ENCODE data around the gene LAMB2.
A peak's percentile ranks its signal among the peaks of the same experiment; 100 is the strongest.

Gene LAMB2

DNA sequence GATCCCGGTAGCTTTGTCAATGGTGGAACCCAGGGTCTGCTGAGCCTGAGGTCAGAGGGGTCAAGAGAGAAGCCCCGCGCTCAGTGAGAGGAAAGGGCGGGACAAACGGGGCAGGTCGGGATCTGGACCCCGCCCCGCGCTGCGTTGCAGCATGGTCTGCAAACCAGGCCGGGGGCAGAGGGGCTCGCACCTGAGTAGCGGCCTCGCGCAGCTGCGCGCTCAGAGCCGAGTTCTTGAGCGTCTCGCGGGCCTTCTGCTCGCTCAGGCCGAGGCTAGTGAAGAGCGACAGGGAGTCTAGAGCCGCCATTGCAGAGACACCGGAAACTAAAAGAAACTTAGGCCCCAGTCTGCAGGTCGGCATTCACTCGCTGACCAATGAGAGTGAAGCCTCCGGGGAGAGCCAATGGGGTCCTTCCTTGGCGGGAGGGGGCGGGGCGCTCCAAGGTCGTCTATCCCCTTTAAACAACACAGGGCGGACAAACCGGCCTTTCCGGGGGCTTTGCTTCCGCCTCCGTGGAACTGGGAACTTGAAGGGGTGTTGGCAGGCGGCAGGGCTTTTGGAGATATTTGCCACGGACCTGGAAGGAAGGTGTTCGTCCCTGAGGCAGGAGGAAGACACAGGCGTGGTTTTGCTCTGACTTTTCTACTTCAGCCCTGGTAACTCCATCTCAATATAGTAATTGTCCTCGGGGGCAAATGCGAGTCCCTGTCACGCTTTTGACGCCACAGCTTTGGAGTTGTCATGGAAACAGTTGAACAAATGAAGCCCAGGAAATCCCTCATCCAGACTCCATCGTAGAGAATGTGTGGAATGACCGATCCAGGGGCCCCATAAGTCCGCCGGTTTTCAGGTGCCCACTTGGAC is 28.2 kb downstream of the LAMB2 start, which contains the start of gene QARS1:
Gene QARS1, minus strand, starts transcription at position 331 of the 865 bp plus-strand sequence. Its CDS starts 24 bp downstream, at position 307.
- peak; percentile 97 for DNase-seq (ENCODE audit: low spot score)
- no peak for TF ChIP-seq CTCF (IDR thresholded peaks at IDR 0.05; ENCODE audit: extremely low read depth, missing control alignments)

DNA sequence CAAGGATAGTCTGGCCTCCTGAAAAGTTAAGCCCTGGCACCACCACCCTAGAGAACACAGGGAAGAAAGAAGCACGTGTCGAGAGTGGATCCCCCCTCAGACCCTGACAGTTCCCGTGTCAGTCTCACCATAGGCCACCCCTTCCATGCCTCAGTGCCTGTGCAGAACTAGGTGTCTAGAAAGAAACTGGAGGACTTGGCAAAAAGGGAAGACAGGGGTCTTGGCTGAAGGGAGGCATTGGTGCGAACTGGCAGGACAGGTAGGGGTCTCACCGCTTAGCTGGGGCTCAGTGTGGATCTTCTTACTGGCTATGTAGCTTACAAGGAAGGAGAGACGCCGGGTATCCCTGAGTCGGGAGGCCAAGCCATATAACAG is 28.8 kb downstream of the LAMB2 start:
- no peak for TF ChIP-seq CTCF (IDR thresholded peaks at IDR 0.05; ENCODE audit: extremely low read depth, missing control alignments)
- no peak for DNase-seq (ENCODE audit: low spot score)

GRCh38 chr3:49100046-49100615 is 32.7 kb downstream of the LAMB2 start:
- no peak for DNase-seq (ENCODE audit: low spot score)
- no peak for TF ChIP-seq CTCF (IDR thresholded peaks at IDR 0.05; ENCODE audit: extremely low read depth, missing control alignments)

- TF ChIP-seq CTCF (IDR thresholded peaks at IDR 0.05; ENCODE audit: extremely low read depth, missing control alignments), result no peak
- DNase-seq (ENCODE audit: low spot score), result no peak
Measured at GRCh38 chr3:49098910-49099630, 33.8 kb downstream of the LAMB2 start.

DNA sequence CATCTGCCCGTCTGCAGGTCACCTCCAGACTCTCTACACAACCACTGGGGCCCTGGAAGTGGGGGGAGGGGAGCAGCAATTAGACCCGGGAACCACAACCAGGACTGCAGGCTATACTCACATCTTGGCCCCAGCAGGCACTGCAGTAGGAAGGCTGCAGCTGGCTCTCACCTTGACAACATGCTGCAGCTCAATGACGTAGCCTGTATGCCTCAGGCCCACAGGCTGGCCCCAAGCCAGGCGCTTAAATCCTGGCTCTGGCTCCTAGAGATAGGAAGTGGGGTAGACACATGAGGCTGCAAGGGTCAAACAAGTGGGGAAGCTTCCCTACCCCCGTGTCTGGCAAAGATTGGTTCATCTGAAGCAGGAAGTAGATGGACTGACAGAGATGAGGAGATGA is 34.4 kb downstream of the LAMB2 start:
- no peak for DNase-seq (ENCODE audit: low spot score)
- TF ChIP-seq CTCF (IDR thresholded peaks at IDR 0.05; ENCODE audit: extremely low read depth, missing control alignments), result no peak

- DNase-seq (ENCODE audit: low spot score), result peak; percentile 95
- TF ChIP-seq CTCF (IDR thresholded peaks at IDR 0.05; ENCODE audit: extremely low read depth, missing control alignments), result peak; percentile 45
Measured at GRCh38 chr3:49093853-49094767, 38.7 kb downstream of the LAMB2 start, which contains the start of gene QRICH1. QRICH1 (minus strand) TSS chr3:49094071; CDS start chr3:49077017, 17,054 bp downstream.
